OCI-LY7 (cell line): ENCODE results near the gene HRH1. TPM values are rescaled to one million over a fixed set of nuclear protein-coding genes. Genes with fewer than 3 reads are reported as not detected.
"Not testable (repeated sequence)": the region's sequence is repeated elsewhere in the genome, so short reads cannot be mapped to it uniquely, and the experiment has no call there.

Experiments used
- BruUV-seq: library from RNA; stranded (reverse); fragments of 400-500 nt; replicated peaks from 2 replicates; lab custom pipeline; 2021; lab: Mats Ljungman, UMichigan
- CTCF ChIA-PET: fragments of 300-600 bp; sonication (Branson Sonifier 250); formaldehyde crosslinking; loops from one replicate; lab custom pipeline; 2022; ENCODE audit warnings: antibody characterized with exemption; ENCODE audit not compliant: unreplicated experiment; lab: Charles Lee
- POLR2A ChIA-PET: fragments of 300-600 bp; sonication (Branson Sonifier 250); formaldehyde crosslinking; loops from one replicate; lab custom pipeline; 2022; ENCODE audit warnings: antibody characterized with exemption; lab: Charles Lee
- DNase-seq: peaks from one replicate; pipeline ENCODE4 v3.0.0-alpha.2; 2015; ENCODE audit warnings: low spot score
- H2AFZ ChIP-seq: fragments of 200-600 bp; sonication (generic), shearing (Covaris generic); 2 replicates; pipeline ENCODE4 v1.6.1; 2014; ENCODE audit warnings: mild to moderate bottlenecking, antibody characterized with exemption, low read length, moderate library complexity
- H3K27ac ChIP-seq: fragments of 200-600 bp; sonication (generic); 2 replicates; pipeline ENCODE4 v1.5.1; 2014; ENCODE audit warnings: mixed run types, low read depth, mild to moderate bottlenecking, moderate library complexity, low read length, inconsistent platforms; ENCODE audit not compliant: poor library complexity, severe bottlenecking
- H3K36me3 ChIP-seq: fragments of 200-600 bp; sonication (generic); 2 replicates; pipeline ENCODE4 v1.6.1; 2014; ENCODE audit warnings: mild to moderate bottlenecking, antibody characterized with exemption, low read length, moderate library complexity, mixed read lengths; ENCODE audit not compliant: insufficient read depth
- H3K4me1 ChIP-seq: fragments of 200-600 bp; sonication (generic); 2 replicates; pipeline ENCODE4 v1.5.1; 2014; ENCODE audit warnings: mild to moderate bottlenecking, low read length; ENCODE audit not compliant: insufficient read depth, poor library complexity, severe bottlenecking
- H3K4me2 ChIP-seq: fragments of 200-600 bp; sonication (generic); 2 replicates; pipeline ENCODE4 v1.6.1; 2014; ENCODE audit warnings: mild to moderate bottlenecking, low read length
- H3K4me3 ChIP-seq: fragments of 200-600 bp; sonication (generic); 2 replicates; pipeline ENCODE4 v1.5.1; 2014; ENCODE audit warnings: mild to moderate bottlenecking, low read depth, low read length; ENCODE audit not compliant: poor library complexity, severe bottlenecking
- H3K79me2 ChIP-seq: fragments of 200-600 bp; sonication (generic); 2 replicates; pipeline ENCODE4 v1.6.1; 2016; ENCODE audit warnings: low read depth, mild to moderate bottlenecking, low read length, moderate library complexity, mixed read lengths; ENCODE audit not compliant: insufficient read depth
- H3K9me2 ChIP-seq: fragments of 200-600 bp; sonication (generic); 2 replicates; pipeline ENCODE4 v1.6.1; 2016; ENCODE audit warnings: mild to moderate bottlenecking, low read length, mixed read lengths; ENCODE audit not compliant: insufficient read depth
- H3K9me3 ChIP-seq: fragments of 200-600 bp; sonication (generic); 2 replicates; pipeline ENCODE4 v1.6.1; 2014; ENCODE audit warnings: mild to moderate bottlenecking, mixed run types, low read length, mixed read lengths
- H4K20me1 ChIP-seq: fragments of 200-600 bp; sonication (generic); 2 replicates; pipeline ENCODE4 v1.6.1; 2014; ENCODE audit warnings: mild to moderate bottlenecking, antibody characterized with exemption, low read length, moderate library complexity, mixed read lengths; ENCODE audit not compliant: insufficient read depth
- EZH2phosphoT487 ChIP-seq: fragments of 200-600 bp; sonication (generic); IDR thresholded peaks from 2 replicates; pipeline ENCODE4 v1.6.1; 2018; ENCODE audit warnings: low read depth, borderline replicate concordance, mild to moderate bottlenecking, mixed run types, antibody characterized with exemption, low read length, moderate library complexity, mixed read lengths
- intact Hi-C: fragments of 100-400 bp; cut with micrococcal nuclease; formaldehyde crosslinking; loops from one replicate; pipeline ENCODE4 v1.10.0; 2022; ENCODE audit not compliant: unreplicated experiment
- total RNA-seq, 2 experiments: library from RNA; depleted of rRNA in 1 of 2; stranded (reverse); fragments of >200 nt in 1 of 2; shearing (Covaris generic) in 1 of 2; gene quantifications; 2 replicates each; pipeline ENCODE4 v1.2.3, GENCODE V29; 2014 to 2022
- TF ChIP-seq, protein P1 (sequence below): fragments of 200-600 bp; sonication (generic); conservative IDR thresholded peaks from 2 replicates; pipeline ENCODE4 v1.5.1; 2014; ENCODE audit warnings: mild to moderate bottlenecking, antibody characterized with exemption, low read length, moderate library complexity, mixed read lengths

HRH1 gene
- total RNA-seq, 2 experiments from 2014 or later: not detected

DNA sequence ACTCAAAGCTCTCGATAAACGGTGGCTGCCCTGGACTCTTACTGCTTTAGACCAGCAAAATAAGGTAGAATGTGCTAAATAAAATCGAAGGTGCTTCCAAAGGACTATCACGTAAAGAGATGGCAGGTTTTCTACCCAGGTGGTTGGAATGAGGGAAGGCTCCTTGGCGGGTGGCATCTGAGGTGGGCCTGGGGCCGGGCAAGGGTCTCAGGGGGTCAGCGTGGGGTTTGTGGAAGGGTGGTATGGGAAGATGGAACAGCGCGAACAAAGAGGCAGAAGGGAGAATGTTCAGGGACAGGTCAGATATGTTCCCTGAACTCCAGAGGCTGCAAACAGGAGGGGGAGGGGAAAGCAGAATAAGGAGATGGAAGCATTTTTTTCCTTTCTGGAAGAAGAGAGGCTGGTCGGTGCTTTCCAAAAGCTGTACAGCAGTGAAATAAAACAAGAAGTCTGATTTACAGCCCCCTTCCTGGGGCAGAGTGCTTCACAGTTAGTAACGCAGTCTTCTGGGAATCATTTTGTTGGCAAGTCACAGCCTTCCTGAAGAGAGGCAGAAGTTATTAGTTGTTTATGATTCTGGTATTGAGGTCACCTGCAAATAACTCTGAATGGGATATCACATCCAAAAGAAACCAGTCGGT is 59.6 kb downstream of the HRH1 start:
- no TSS peak for BruUV-seq
- H4K20me1 ChIP-seq: no peaks in the 10 kb centered on the region
- no peaks in the 10 kb centered on the region for H3K36me3 ChIP-seq
- ChIA-PET POLR2A (no interaction called here), CTCF (no interaction called here)
- H3K9me3 ChIP-seq: no peaks in the 10 kb centered on the region
- TF ChIP-seq EZH2phosphoT487: no peak
- TF ChIP-seq, protein P1, sequence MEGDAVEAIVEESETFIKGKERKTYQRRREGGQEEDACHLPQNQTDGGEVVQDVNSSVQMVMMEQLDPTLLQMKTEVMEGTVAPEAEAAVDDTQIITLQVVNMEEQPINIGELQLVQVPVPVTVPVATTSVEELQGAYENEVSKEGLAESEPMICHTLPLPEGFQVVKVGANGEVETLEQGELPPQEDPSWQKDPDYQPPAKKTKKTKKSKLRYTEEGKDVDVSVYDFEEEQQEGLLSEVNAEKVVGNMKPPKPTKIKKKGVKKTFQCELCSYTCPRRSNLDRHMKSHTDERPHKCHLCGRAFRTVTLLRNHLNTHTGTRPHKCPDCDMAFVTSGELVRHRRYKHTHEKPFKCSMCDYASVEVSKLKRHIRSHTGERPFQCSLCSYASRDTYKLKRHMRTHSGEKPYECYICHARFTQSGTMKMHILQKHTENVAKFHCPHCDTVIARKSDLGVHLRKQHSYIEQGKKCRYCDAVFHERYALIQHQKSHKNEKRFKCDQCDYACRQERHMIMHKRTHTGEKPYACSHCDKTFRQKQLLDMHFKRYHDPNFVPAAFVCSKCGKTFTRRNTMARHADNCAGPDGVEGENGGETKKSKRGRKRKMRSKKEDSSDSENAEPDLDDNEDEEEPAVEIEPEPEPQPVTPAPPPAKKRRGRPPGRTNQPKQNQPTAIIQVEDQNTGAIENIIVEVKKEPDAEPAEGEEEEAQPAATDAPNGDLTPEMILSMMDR: no peak
- no peak overlapping the region for H2AFZ ChIP-seq
- H3K4me1 ChIP-seq: no peaks in the 10 kb centered on the region
- H3K9me2 ChIP-seq: no peaks in the 10 kb centered on the region
- no peak overlapping the region for H3K4me2 ChIP-seq
- DNase-seq: no peak
- no peak overlapping the region for H3K4me3 ChIP-seq
- intact Hi-C loops: no loop called here
- no peak overlapping the region for H3K27ac ChIP-seq
- H3K79me2 ChIP-seq: no peaks in the 10 kb centered on the region

GRCh38 chr3:11214451-11214978 is 60.2 kb downstream of the HRH1 start:
- BruUV-seq: no TSS peak
- Histone ChIP-seq H3K4me3 (no peak overlapping the region), H3K9me2 (no peaks in the 10 kb centered on the region), H2AFZ (no peak overlapping the region), H4K20me1 (no peaks in the 10 kb centered on the region), H3K4me1 (no peaks in the 10 kb centered on the region), H3K36me3 (no peaks in the 10 kb centered on the region), H3K9me3 (no peaks in the 10 kb centered on the region), H3K27ac (no peak overlapping the region), H3K79me2 (no peaks in the 10 kb centered on the region), H3K4me2 (no peak overlapping the region)
- TF ChIP-seq, protein P1: no peak
- TF ChIP-seq EZH2phosphoT487: no peak
- intact Hi-C loops: no loop called here
- no peak for DNase-seq
- ChIA-PET POLR2A (no interaction called here), CTCF (no interaction called here)

DNA sequence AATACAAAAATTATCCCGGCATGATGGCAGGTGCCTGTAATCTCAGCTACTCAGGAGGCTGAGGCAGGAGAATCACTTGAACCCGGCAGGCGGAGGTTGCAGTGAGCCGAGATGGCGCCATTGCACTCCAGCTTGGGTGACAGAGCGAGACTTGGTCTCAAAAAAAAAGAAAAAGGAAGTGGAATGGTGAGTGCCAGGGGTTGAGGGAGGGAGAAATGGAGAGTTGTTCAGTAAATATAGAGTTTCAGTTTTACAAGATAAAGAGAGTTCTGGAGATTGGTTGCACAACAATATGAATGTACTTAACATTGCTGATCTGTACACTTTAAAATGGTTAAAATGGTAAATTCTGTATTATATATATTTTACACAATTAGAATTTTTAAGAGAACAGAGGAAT is 63.1 kb downstream of the HRH1 start:
- intact Hi-C loops, H3K27ac ChIP-seq, H2AFZ ChIP-seq, H3K4me3 ChIP-seq, H3K4me2 ChIP-seq, H4K20me1 ChIP-seq, H3K4me1 ChIP-seq, H3K36me3 ChIP-seq, H3K9me2 ChIP-seq, H3K79me2 ChIP-seq, CTCF ChIA-PET, BruUV-seq, POLR2A ChIA-PET, H3K9me3 ChIP-seq, DNase-seq: not testable (repeated sequence)
